Mucosa of descending colon (tissue), 3 donors: ENCODE results near the gene EIPR1. TPM values are rescaled to one million over a fixed set of nuclear protein-coding genes. Genes with fewer than 3 reads are reported as not detected.

Experiments used
- ATAC-seq: fragments of 200-7000 bp; cut with Tn5 transposase; one replicate; pipeline ENCODE4 v1.9.1; 2020; ENCODE audit warnings: mild to moderate bottlenecking, moderate library complexity
- DNase-seq, 3 donors: peaks; one replicate each; pipeline ENCODE4 v3.0.0-alpha.2; 2020
- H3K36me3 ChIP-seq: fragments of 200-600 bp; one replicate; pipeline ENCODE4 v1.8.0; 2021; ENCODE audit warnings: low read depth, mild to moderate bottlenecking
- H3K4me1 ChIP-seq: fragments of 200-600 bp; one replicate; pipeline ENCODE4 v1.8.0; 2021; ENCODE audit warnings: low read depth, mild to moderate bottlenecking
- H3K4me3 ChIP-seq: fragments of 200-600 bp; one replicate; pipeline ENCODE4 v1.8.0; 2021; ENCODE audit warnings: mild to moderate bottlenecking
- H3K9me3 ChIP-seq: fragments of 200-600 bp; one replicate; pipeline ENCODE4 v1.8.0; 2021; ENCODE audit warnings: mild to moderate bottlenecking
- CTCF ChIP-seq: fragments of 200-600 bp; IDR thresholded peaks from one replicate; pipeline ENCODE4 v1.8.0; 2022; ENCODE audit warnings: antibody characterized with exemption, mild to moderate bottlenecking
- intact Hi-C, 2 donors: fragments of 100-400 bp; cut with DNase I in 1 of 2; cut with micrococcal nuclease in 1 of 2; formaldehyde crosslinking; loops; one replicate each; pipeline versions ENCODE4 v1.11.0 to v1.11.1; 2022; cut with DNase I, micrococcal nuclease
- total RNA-seq, 3 donors: library from RNA; stranded (reverse); fragmentation: NEBNext Ultra II Directional in 2 of 3; extraction: Animal tissue kit (Norgen Biotek cat#: 25700) in 2 of 3; gene quantifications; one replicate each; pipeline versions ENCODE4 v1.2.1 to v1.2.4, GENCODE V29; 2021 to 2023
- donor health status: DM: no; HTN: no; CAD: no; lungs with moderate emphysema.
- donor health status: DM: no; HTN: no; CAD: no.
- donor health status: DM: no; HTN: yes; CAD: no.

Gene EIPR1
- total RNA-seq, 3 donors from 2014 or later, result 15.9 to 27.1 (median 25.0) TPM

GRCh38 chr2:3174626-3175567, 202.7 kb downstream of the EIPR1 start:
- Histone ChIP-seq H3K4me3 (no peak overlapping the region), H3K4me1 (no peaks in the 10 kb centered on the region), H3K9me3 (no peaks in the 10 kb centered on the region), H3K36me3 (no peaks in the 10 kb centered on the region)
- no peak for ATAC-seq
- intact Hi-C loops, result no loop called here
- no peak for TF ChIP-seq CTCF
- no peak for DNase-seq

- no peak for TF ChIP-seq CTCF
- intact Hi-C loops, result no loop called here
- no peak overlapping the region for H3K4me3 ChIP-seq
- H3K4me1 ChIP-seq, result no peaks in the 10 kb centered on the region
- ATAC-seq (no peak), DNase-seq (no peak)
- no peaks in the 10 kb centered on the region for H3K36me3 ChIP-seq
- H3K9me3 ChIP-seq, result no peaks in the 10 kb centered on the region
Observed at GRCh38 chr2:3173031-3173430, 204.6 kb downstream of the EIPR1 start.

GRCh38 chr2:3172265-3172935, 205.2 kb downstream of the EIPR1 start:
- intact Hi-C loops, result no loop called here
- no peak for ATAC-seq

GRCh38 chr2:3171564-3172264, 205.9 kb downstream of the EIPR1 start:
- Histone ChIP-seq H3K9me3 (no peaks in the 10 kb centered on the region), H3K36me3 (no peaks in the 10 kb centered on the region), H3K4me3 (no peak overlapping the region), H3K4me1 (no peaks in the 10 kb centered on the region)
- DNase-seq (no peak), ATAC-seq (no peak)
- intact Hi-C loops, result no loop called here
- no peak for TF ChIP-seq CTCF

More at GRCh38 chr2:3172265-3172935, 205.2 kb downstream of the EIPR1 start:
- Histone ChIP-seq H3K9me3 (no peaks in the 10 kb centered on the region), H3K36me3 (no peaks in the 10 kb centered on the region), H3K4me1 (no peaks in the 10 kb centered on the region), H3K4me3 (no peak overlapping the region)
- no peak for DNase-seq
- no peak for TF ChIP-seq CTCF

- Histone ChIP-seq H3K9me3 (no peaks in the 10 kb centered on the region), H3K4me3 (no peak overlapping the region), H3K4me1 (no peaks in the 10 kb centered on the region), H3K36me3 (no peaks in the 10 kb centered on the region)
- ATAC-seq, result peak; percentile 16
- no peak for TF ChIP-seq CTCF
- intact Hi-C loops, result no loop called here
- DNase-seq, result no peak
Observed at GRCh38 chr2:3170792-3171455, 206.7 kb downstream of the EIPR1 start.
